NCI-H1092 (cell line): ENCODE measurements around the gene C19orf44.
"Not testable (repeated sequence)": the region's sequence is repeated elsewhere in the genome, so short reads cannot be mapped to it uniquely, and the experiment has no call there.

Experiments used
- DNase-seq: peaks from one replicate; lab custom pipeline; 2025; lab: John Stamatoyannopoulos, UW

Gene C19orf44

GRCh38 chr19:16467581-16467980, 28.6 kb upstream of the C19orf44 start:
- DNase-seq = no peak

GRCh38 chr19:16470541-16470910, 25.7 kb upstream of the C19orf44 start:
- no peak for DNase-seq

GRCh38 chr19:16470911-16471811, 25.0 kb upstream of the C19orf44 start:
- no peak for DNase-seq

- not testable (repeated sequence) for DNase-seq
Observed at GRCh38 chr19:16472559-16472899, 23.7 kb upstream of the C19orf44 start.

- DNase-seq = no peak
Observed at GRCh38 chr19:16472992-16473391, 23.2 kb upstream of the C19orf44 start.

GRCh38 chr19:16473875-16474392, 22.3 kb upstream of the C19orf44 start:
- DNase-seq = no peak

- no peak for DNase-seq
Observed at GRCh38 chr19:16476401-16476800, 19.8 kb upstream of the C19orf44 start.

- no peak for DNase-seq
Observed at GRCh38 chr19:16477311-16477710, 18.9 kb upstream of the C19orf44 start.

- DNase-seq = no peak
Observed at GRCh38 chr19:16482745-16483144, 13.4 kb upstream of the C19orf44 start.

GRCh38 chr19:16486476-16486875, 9.7 kb upstream of the C19orf44 start:
- DNase-seq = not testable (repeated sequence)

GRCh38 chr19:16496613-16496983, 404 bp downstream of the C19orf44 start:
- no peak for DNase-seq

GRCh38 chr19:16497042-16497441, 848 bp downstream of the C19orf44 start:
- DNase-seq = no peak

- DNase-seq = no peak
Observed at GRCh38 chr19:16497837-16498236, 1.6 kb downstream of the C19orf44 start.

- DNase-seq = no peak
Observed at GRCh38 chr19:16504271-16504670, 8.1 kb downstream of the C19orf44 start.

- not testable (repeated sequence) for DNase-seq
Observed at GRCh38 chr19:16506161-16506560, 10.0 kb downstream of the C19orf44 start.

- DNase-seq = no peak
Observed at GRCh38 chr19:16506961-16507360, 10.8 kb downstream of the C19orf44 start.

GRCh38 chr19:16508546-16508945, 12.4 kb downstream of the C19orf44 start:
- DNase-seq = no peak

GRCh38 chr19:16509141-16510061, 13.2 kb downstream of the C19orf44 start:
- DNase-seq = no peak

- not testable (repeated sequence) for DNase-seq
Observed at GRCh38 chr19:16512611-16513010, 16.4 kb downstream of the C19orf44 start.

- no peak for DNase-seq
Observed at GRCh38 chr19:16514383-16515019, 18.3 kb downstream of the C19orf44 start.

GRCh38 chr19:16516381-16516780, 20.2 kb downstream of the C19orf44 start:
- DNase-seq = no peak

- no peak for DNase-seq
Observed at GRCh38 chr19:16516923-16517610, 20.9 kb downstream of the C19orf44 start.
